ENCODE measurements around the gene ZBTB20.

- no peak for TF ChIP-seq POLR2A (IDR thresholded peaks at IDR 0.05)
- TF ChIP-seq CTCF (IDR thresholded peaks at IDR 0.05), result no peak
Measured at GRCh38 chr3:114855839-114856238, 291.2 kb downstream of the ZBTB20 start.

Measured in thyroid gland (tissue), 4 donors.